MCF 10A (cell line): ENCODE results near the gene GDPD1. TPM values are rescaled to one million over a fixed set of nuclear protein-coding genes. Genes with fewer than 3 reads are reported as not detected.

Experiments used
- BruUV-seq: library from RNA; stranded (reverse); fragments of 400-500 nt; replicated peaks from 2 replicates; lab custom pipeline; 2021; lab: Mats Ljungman, UMichigan
- CTCF ChIA-PET: fragments of 300-600 bp; sonication (Branson Sonifier 250); formaldehyde crosslinking; extraction: SDS; loops from one replicate; lab custom pipeline; 2021; ENCODE audit warnings: antibody characterized with exemption, inconsistent platforms; lab: Yijun Ruan, JAX
- POLR2A ChIA-PET: fragments of 300-600, 350-650 bp; sonication (Branson Sonifier 250); formaldehyde crosslinking; extraction: SDS; loops from one replicate; lab custom pipeline; 2020; ENCODE audit warnings: antibody characterized with exemption, inconsistent platforms; lab: Yijun Ruan, JAX
- DNase-seq: peaks from one replicate; pipeline ENCODE4 v3.0.0-alpha.2; 2018; ENCODE audit not compliant: unreplicated experiment
- H3K27ac Mint-ChIP-seq: one replicate; pipeline ENCODE4 v1.8.0; 2022; ENCODE audit warnings: mild to moderate bottlenecking, low read depth, mixed read lengths; ENCODE audit not compliant: unreplicated experiment
- H3K27me3 Mint-ChIP-seq: one replicate; pipeline ENCODE4 v1.8.0; 2022; ENCODE audit warnings: mixed read lengths; ENCODE audit not compliant: insufficient read depth, unreplicated experiment
- H3K36me3 Mint-ChIP-seq: one replicate; pipeline ENCODE4 v1.8.0; 2022; ENCODE audit warnings: mild to moderate bottlenecking, moderate library complexity, mixed read lengths; ENCODE audit not compliant: insufficient read depth, unreplicated experiment
- H3K4me1 Mint-ChIP-seq: one replicate; pipeline ENCODE4 v1.8.0; 2022; ENCODE audit warnings: mixed read lengths; ENCODE audit not compliant: insufficient read depth, unreplicated experiment
- H3K4me3 Mint-ChIP-seq: one replicate; pipeline ENCODE4 v1.8.0; 2022; ENCODE audit warnings: mild to moderate bottlenecking, moderate library complexity, mixed read lengths; ENCODE audit not compliant: unreplicated experiment
- H3K9me3 Mint-ChIP-seq: one replicate; pipeline ENCODE4 v1.8.0; 2022; ENCODE audit warnings: mixed read lengths; ENCODE audit not compliant: unreplicated experiment
- intact Hi-C: fragments of 100-400 bp; cut with micrococcal nuclease; formaldehyde crosslinking; loops from 2 replicates; pipeline ENCODE4 v1.14.1; 2022
- total RNA-seq: library from RNA; stranded (reverse); gene quantifications from 2 replicates; pipeline ENCODE4 v1.2.3, GENCODE V29; 2022
- TF ChIP-seq, protein P1 (sequence below): fragments of 200-600 bp; IDR thresholded peaks from one replicate; pipeline ENCODE4 v1.8.0; 2022; ENCODE audit warnings: antibody characterized with exemption, mild to moderate bottlenecking; ENCODE audit not compliant: unreplicated experiment

The GDPD1 gene
- total RNA-seq, 1 experiment from 2014 or later, result 2.9 TPM

DNA sequence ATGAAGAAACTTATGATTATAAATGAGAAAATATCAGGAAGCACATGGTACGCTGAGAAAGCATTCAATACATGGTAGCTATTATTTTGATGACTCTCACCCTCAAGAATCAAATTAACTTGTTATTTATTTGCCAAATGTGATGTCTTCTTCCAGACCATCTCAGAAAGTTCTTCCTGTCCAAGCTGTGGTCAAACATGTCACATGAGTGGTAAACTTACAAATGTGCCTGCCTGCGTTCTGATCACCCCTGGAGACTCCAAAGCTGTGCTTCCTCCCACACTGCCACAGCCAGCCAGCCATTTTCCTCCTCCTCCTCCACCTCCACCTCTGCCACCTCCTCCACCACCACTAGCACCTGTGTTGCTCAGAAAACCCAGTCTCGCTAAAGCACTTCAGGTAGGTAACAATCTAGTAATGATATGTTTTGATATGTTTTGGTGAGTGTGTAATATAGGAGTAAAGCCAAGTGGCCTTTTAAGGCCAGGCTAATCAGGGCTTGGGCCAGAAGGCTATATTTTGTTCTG lies 26.9 kb upstream of the GDPD1 start:
- ChIA-PET CTCF (interaction anchor here (0.6 kb wide), 1 partner anchor 20 kb away, joined by 4 read pairs; no protein-coding TSS in a partner anchor), POLR2A (interaction anchor here (0.9 kb wide), 2 partner anchors 35 to 38 kb away, joined by 3 read pairs; partner anchors contain the start of gene SKA2)
- intact Hi-C loops, result no loop called here
- Mint-ChIP-seq H3K27me3 (no peaks in the 10 kb centered on the region), H3K4me1 (no peaks in the 10 kb centered on the region), H3K9me3 (no peaks in the 10 kb centered on the region), H3K27ac (no peak overlapping the region), H3K36me3 (peaks cover 10% of the 10 kb centered on the region), H3K4me3 (no peak overlapping the region)
- no TSS peak for BruUV-seq
- no peak for DNase-seq
- TF ChIP-seq, protein P1, sequence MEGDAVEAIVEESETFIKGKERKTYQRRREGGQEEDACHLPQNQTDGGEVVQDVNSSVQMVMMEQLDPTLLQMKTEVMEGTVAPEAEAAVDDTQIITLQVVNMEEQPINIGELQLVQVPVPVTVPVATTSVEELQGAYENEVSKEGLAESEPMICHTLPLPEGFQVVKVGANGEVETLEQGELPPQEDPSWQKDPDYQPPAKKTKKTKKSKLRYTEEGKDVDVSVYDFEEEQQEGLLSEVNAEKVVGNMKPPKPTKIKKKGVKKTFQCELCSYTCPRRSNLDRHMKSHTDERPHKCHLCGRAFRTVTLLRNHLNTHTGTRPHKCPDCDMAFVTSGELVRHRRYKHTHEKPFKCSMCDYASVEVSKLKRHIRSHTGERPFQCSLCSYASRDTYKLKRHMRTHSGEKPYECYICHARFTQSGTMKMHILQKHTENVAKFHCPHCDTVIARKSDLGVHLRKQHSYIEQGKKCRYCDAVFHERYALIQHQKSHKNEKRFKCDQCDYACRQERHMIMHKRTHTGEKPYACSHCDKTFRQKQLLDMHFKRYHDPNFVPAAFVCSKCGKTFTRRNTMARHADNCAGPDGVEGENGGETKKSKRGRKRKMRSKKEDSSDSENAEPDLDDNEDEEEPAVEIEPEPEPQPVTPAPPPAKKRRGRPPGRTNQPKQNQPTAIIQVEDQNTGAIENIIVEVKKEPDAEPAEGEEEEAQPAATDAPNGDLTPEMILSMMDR, result no peak

GRCh38 chr17:59199398-59199797 lies 20.9 kb upstream of the GDPD1 start:
- Mint-ChIP-seq H3K4me1 (no peaks in the 10 kb centered on the region), H3K4me3 (no peak overlapping the region), H3K27ac (no peak overlapping the region), H3K9me3 (no peaks in the 10 kb centered on the region), H3K27me3 (no peaks in the 10 kb centered on the region), H3K36me3 (peaks cover 18% of the 10 kb centered on the region)
- CTCF ChIA-PET, result interaction anchor here (0.6 kb wide), 1 partner anchor 20 kb away, joined by 3 read pairs; no protein-coding TSS in a partner anchor
- BruUV-seq, result no TSS peak
- intact Hi-C loops, result no loop called here
- DNase-seq, result no peak
- POLR2A ChIA-PET, result no interaction called here
- TF ChIP-seq, protein P1, result no peak

GRCh38 chr17:59202320-59202719 lies 18.0 kb upstream of the GDPD1 start:
- Mint-ChIP-seq H3K4me3 (no peak overlapping the region), H3K4me1 (no peaks in the 10 kb centered on the region), H3K36me3 (peaks cover 18% of the 10 kb centered on the region), H3K9me3 (no peaks in the 10 kb centered on the region), H3K27ac (no peak overlapping the region), H3K27me3 (no peaks in the 10 kb centered on the region)
- no peak for DNase-seq
- intact Hi-C loops, result no loop called here
- POLR2A ChIA-PET, result no interaction called here
- no TSS peak for BruUV-seq
- TF ChIP-seq, protein P1, result no peak
- CTCF ChIA-PET, result no interaction called here

DNA sequence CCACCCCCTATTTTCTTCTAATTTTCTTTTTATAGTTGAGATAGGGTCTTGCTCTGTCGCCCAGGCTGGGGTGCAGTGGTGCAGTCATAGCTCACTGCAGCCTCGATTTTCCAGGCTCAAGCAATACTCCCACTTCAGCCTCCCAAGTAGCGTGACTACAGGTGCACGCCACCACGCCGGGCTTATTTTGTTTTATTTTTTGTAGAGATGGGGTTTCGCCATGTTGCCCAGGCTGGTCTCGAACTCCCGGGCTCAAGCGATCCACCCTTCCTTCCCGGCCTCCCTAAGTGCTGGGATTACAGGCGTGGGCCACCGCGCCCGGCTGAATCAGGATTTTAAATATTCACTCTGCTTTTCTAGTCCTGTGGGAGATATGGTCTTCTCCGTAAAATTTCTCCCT lies 941 bp upstream of the GDPD1 start:
- H3K36me3 Mint-ChIP-seq, result no peaks in the 10 kb centered on the region
- TF ChIP-seq, protein P1, result no peak
- no peak for DNase-seq
- ChIA-PET POLR2A (interaction anchor here (1.6 to 3.1 kb wide), 2 partner anchors 9 to 91 kb away, joined by 4 to 26 read pairs; partner anchors contain the start of gene SMG8), CTCF (interaction anchor here (1.0 to 1.2 kb wide), 2 partner anchors 20 to 91 kb away, joined by 3 to 4 read pairs; no protein-coding TSS in a partner anchor)
- no peaks in the 10 kb centered on the region for H3K9me3 Mint-ChIP-seq
- BruUV-seq, result no TSS peak
- intact Hi-C loops, result no loop called here
- no peak overlapping the region for H3K27ac Mint-ChIP-seq
- H3K27me3 Mint-ChIP-seq, result no peaks in the 10 kb centered on the region
- H3K4me1 Mint-ChIP-seq, result peaks cover 5% of the 10 kb centered on the region
- peak overlapping the region; percentile 94 for H3K4me3 Mint-ChIP-seq
